ENCODE results near the gene ERCC3. TPM values are rescaled to one million over a fixed set of nuclear protein-coding genes. Genes with fewer than 3 reads are reported as not detected.

The ERCC3 gene
- total RNA-seq, 1 experiment from 2014 or later: 60.8 TPM

GRCh38 chr2:127229555-127229954, 64.4 kb downstream of the ERCC3 start:
- Histone ChIP-seq H3K27me3 (ENCODE audit: insufficient read depth, low read length) (no peaks in the 10 kb centered on the region), H3K4me1 (ENCODE audit: insufficient read depth, low read length) (peaks cover 3% of the 10 kb centered on the region; the same call in 1 of the 2 replicates), H3K79me2 (ENCODE audit: insufficient read depth, low read length) (no peaks in the 10 kb centered on the region), H3K56ac (ENCODE audit: insufficient read length, low read depth, low read length) (no peak overlapping the region), H4K91ac (ENCODE audit: insufficient read length, low read depth, low read length) (no peak overlapping the region), H3K4ac (ENCODE audit: low read depth, low read length) (no peak overlapping the region), H4K8ac (replicated peaks; ENCODE audit: insufficient read length, low read depth, low read length) (no peak overlapping the region), H3K9me3 (ENCODE audit: control insufficient read depth, low read depth, low read length) (no peaks in the 10 kb centered on the region), H4K5ac (ENCODE audit: insufficient read length, low read depth, low read length) (no peak overlapping the region), H3K9ac (ENCODE audit: extremely low read depth, insufficient read length, low read length) (no peak overlapping the region), H3K23ac (ENCODE audit: insufficient read length, low read depth, low read length) (no peak overlapping the region), H3K4me2 (ENCODE audit: insufficient read depth, insufficient read length, low read length) (no peak overlapping the region), H2AK5ac (ENCODE audit: insufficient read length, low read length) (no peak overlapping the region), H2BK12ac (ENCODE audit: insufficient read length, low read depth, low read length) (no peak overlapping the region), H2AFZ (ENCODE audit: low read length) (no peak overlapping the region), H3K27ac (ENCODE audit: insufficient read length, low read depth, low read length) (no peak overlapping the region), H3K79me1 (ENCODE audit: insufficient read depth, low read depth, low read length, poor library complexity, severe bottlenecking) (no peaks in the 10 kb centered on the region), H3K23me2 (ENCODE audit: insufficient read length, low read depth, low read length, poor library complexity, severe bottlenecking) (no peaks in the 10 kb centered on the region), H4K20me1 (ENCODE audit: control insufficient read depth, insufficient read depth, insufficient read length) (no peaks in the 10 kb centered on the region), H3K18ac (ENCODE audit: insufficient read length, low read depth, low read length) (no peak overlapping the region), H2BK15ac (ENCODE audit: low read depth, low read length) (no peak overlapping the region), H3T11ph (ENCODE audit: low read length) (no peak overlapping the region), H2BK5ac (ENCODE audit: insufficient read length, low read length) (no peak overlapping the region), H3K14ac (ENCODE audit: insufficient read depth, low read length) (no peak overlapping the region), H2BK120ac (ENCODE audit: low read depth, low read length, poor library complexity, severe bottlenecking) (no peak overlapping the region), H2BK20ac (ENCODE audit: low read depth, low read length, poor library complexity, severe bottlenecking) (no peak overlapping the region)
- Mint-ChIP-seq H3K27ac (no peak overlapping the region), H3K27me3 (ENCODE audit: low read depth) (peaks cover 7% of the 10 kb centered on the region), H3K9me3 (no peaks in the 10 kb centered on the region), H3K4me3 (no peak overlapping the region), H3K4me1 (peaks cover 10 to 15% of the 10 kb centered on the region in 2 experiments), H3K36me3 (ENCODE audit: insufficient read depth in 1 of 3, low read depth in 3 of 3) (no peaks in the 10 kb centered on the region)
- TF ChIP-seq CTCF (conservative IDR thresholded peaks at IDR 0.05): no peak
- DNase-seq: no peak
- no CpG with 5 or more reads among the region's 4 CpGs for WGBS (ENCODE audit: extremely low coverage, insufficient read length, low lambda C conversion rate)
